Epidermal melanocyte (primary cell): ENCODE results near the gene ZBTB46.

Experiments
- DNase-seq: peaks from one replicate; pipeline ENCODE4 v3.0.0; 2011; ENCODE audit warnings: low spot score; ENCODE audit not compliant: insufficient read length

ZBTB46 gene

DNA sequence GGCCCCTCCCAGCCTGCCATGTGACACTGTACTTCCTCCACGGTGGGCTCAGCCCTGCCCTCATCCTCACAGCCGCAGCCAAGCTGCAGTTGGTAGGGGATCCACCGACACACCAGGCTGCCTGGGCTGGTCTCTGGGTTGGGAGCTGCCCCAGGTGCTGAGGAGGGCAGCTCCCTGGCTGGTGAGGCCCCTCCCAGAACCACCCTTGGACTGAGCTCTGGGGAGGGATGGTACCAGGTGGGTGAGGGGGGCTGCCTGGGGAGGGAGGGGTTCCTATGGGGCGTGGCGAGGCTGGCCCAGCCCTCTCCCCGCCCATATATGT, 134.8 kb downstream of the ZBTB46 start:
- no peak for DNase-seq

DNA sequence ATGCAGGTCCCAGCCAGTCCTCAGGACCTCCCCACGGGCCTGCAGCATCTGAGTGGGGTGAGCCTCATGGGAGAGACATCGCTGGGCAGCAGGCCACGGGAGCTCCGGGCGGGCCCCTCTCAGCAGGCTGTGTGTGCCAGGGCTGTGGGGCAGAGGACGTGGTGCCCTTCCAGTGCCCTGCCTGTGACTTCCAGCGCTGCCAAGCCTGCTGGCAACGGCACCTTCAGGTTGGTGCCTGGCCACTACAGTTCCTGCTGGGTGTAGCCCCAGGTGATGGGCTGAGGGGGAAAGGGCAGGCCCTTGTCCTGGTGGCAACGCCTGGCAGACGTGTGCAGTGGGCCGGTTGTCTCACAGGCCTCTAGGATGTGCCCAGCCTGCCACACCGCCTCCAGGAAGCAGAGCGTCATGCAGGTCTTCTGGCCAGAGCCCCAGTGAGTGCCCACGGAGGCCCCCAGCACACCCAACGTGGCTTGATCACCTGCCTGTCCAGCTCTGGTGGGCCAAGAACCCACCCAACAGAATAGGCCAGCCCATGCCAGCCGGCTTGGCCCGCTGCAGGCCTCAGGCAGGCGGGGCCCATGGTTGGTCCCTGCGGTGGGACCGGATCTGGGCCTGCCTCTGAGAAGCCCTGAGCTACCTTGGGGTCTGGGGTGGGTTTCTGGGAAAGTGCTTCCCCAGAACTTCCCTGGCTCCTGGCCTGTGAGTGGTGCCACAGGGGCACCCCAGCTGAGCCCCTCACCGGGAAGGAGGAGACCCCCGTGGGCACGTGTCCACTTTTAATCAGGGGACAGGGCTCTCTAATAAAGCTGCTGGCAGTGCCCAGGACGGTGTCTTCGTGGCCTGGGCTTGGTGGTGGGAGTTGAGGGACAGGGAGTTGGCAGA, 135.4 kb downstream of the ZBTB46 start:
- no peak for DNase-seq

DNA sequence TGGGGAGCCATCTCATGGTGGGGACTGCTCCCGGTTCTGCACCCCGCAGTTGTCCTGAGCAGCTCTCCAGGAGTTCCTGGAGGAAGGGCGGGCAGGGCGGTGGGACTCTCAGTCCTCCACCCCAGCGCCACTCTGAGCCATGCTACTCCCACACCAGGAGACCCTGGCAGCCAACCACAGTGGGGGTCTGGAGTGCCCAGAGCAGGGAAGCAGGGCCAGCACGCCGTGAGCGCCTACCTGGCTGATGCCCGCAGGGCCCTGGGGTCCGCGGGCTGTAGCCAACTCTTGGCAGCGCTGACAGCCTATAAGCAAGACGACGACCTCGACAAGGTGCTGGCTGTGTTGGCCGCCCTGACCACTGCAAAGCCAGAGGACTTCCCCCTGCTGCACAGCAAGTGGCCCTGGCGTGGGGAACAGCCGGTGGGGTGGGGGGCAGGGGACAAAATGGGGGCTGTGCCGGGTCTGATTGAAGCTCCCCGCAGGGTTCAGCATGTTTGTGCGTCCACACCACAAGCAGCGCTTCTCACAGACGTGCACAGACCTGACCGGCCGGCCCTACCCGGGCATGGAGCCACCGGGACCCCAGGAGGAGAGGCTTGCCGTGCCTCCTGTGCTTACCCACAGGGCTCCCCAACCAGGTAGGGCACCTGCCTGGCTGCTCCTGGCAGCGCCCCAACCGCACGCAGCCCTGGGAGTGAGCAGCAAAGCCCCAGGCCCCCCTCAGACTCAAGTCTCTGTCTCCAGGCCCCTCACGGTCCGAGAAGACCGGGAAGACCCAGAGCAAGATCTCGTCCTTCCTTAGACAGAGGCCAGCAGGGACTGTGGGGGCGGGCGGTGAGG, 136.3 kb downstream of the ZBTB46 start:
- no peak for DNase-seq

DNA sequence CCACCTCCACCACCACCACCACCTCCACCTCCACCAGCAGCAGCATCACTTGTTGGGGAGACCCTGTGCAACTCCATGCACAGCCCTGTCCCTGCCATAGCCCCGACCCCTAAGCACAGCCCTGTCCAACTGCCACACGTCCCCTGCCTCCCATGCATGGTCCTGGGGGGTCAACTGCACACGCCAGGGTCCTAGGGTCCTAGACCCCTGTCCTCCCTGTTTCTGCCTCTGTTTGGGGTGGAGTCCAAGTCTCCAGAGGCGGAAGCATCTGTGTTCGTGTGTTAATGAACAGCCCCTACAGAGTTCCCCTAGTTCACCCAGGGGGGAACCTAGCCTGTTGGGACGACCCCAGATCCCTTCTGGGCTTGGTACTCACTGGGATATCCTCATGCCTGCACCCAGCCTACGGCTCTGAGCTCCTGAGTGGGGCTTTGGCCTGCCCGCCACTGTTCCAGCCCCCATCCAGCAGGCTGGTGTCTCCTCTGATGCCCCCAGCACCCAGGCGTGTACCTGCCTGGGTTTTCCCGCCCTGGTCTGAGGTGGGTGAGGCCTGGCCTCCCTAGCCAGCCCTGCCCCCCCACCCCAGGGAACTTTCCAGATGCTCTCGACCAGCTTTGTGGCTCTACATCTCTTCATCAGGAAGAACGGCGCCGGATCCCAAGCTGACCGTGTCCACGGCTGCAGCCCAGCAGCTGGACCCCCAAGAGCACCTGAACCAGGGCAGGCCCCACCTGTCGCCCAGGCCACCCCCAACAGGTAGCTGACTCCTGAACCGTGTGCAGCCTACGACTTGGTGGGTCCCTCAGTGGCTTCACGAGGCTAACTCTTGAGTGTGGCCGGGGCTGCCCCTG, 137.1 kb downstream of the ZBTB46 start:
- DNase-seq: no peak
